Panc1 (cell line): ENCODE data around the gene FAF1.

Experiments used
- POLR2AphosphoS5 ChIP-seq: IDR thresholded peaks from 2 replicates; pipeline ENCODE4 v1.6.1; 2012; ENCODE audit warnings: mild to moderate bottlenecking, low read depth, low read length, moderate library complexity
- SIN3A ChIP-seq: IDR thresholded peaks from 2 replicates; pipeline ENCODE4 v1.6.1; 2012; ENCODE audit warnings: low read depth, mild to moderate bottlenecking, low read length, moderate library complexity, borderline replicate concordance; ENCODE audit not compliant: insufficient read depth
- TCF7L2 ChIP-seq: IDR thresholded peaks from 2 replicates; pipeline ENCODE4 v1.6.1; 2011; ENCODE audit warnings: mild to moderate bottlenecking, low read depth, low read length, inconsistent platforms
- TF ChIP-seq, protein P1 (sequence below): fragments of 450-650 bp; IDR thresholded peaks from 2 replicates; pipeline ENCODE4 v1.5.1; 2017; ENCODE audit warnings: mild to moderate bottlenecking
- TF ChIP-seq, protein P2 (sequence below), 2 experiments: IDR thresholded peaks; 2 replicates each; pipeline ENCODE4 v1.6.1; 2011 to 2012; ENCODE audit warnings: low read depth in 2 of 2, control low read depth in 1 of 2, low read length in 1 of 2, mild to moderate bottlenecking in 1 of 2, moderate library complexity in 1 of 2; ENCODE audit not compliant: insufficient read depth in 1 of 2

DNA sequence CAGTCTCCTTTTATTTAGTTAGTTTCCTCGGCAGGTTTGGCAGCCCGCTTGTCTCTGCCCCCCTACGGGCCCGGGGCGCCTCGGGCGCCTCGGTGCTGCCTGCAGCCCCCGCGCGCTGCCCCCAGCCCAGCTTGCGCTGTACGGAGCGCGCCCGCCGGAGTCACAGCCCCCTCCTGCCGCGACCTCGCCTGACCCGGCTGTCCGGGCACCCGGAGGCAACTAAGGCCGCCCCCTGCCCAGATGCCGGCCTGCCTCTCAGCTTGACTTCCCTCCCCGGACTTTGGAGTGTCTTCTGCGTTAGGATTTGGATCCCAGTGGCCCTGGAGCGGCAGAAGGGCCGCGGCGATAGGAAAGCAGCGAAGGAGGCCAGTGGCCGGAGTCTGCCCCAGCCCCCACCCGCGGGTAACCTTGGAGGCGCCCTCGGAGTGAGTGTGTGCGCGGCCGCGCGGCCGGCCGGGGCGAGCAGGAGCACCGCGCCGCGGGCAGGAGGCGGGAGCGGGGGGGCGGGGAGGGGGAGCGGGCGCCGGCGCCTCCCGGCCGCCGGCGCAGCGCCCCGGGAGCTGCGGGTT is 17.6 kb upstream of the FAF1 start:
- TF ChIP-seq, protein P1, sequence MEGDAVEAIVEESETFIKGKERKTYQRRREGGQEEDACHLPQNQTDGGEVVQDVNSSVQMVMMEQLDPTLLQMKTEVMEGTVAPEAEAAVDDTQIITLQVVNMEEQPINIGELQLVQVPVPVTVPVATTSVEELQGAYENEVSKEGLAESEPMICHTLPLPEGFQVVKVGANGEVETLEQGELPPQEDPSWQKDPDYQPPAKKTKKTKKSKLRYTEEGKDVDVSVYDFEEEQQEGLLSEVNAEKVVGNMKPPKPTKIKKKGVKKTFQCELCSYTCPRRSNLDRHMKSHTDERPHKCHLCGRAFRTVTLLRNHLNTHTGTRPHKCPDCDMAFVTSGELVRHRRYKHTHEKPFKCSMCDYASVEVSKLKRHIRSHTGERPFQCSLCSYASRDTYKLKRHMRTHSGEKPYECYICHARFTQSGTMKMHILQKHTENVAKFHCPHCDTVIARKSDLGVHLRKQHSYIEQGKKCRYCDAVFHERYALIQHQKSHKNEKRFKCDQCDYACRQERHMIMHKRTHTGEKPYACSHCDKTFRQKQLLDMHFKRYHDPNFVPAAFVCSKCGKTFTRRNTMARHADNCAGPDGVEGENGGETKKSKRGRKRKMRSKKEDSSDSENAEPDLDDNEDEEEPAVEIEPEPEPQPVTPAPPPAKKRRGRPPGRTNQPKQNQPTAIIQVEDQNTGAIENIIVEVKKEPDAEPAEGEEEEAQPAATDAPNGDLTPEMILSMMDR, result no peak
- TF ChIP-seq, protein P2, sequence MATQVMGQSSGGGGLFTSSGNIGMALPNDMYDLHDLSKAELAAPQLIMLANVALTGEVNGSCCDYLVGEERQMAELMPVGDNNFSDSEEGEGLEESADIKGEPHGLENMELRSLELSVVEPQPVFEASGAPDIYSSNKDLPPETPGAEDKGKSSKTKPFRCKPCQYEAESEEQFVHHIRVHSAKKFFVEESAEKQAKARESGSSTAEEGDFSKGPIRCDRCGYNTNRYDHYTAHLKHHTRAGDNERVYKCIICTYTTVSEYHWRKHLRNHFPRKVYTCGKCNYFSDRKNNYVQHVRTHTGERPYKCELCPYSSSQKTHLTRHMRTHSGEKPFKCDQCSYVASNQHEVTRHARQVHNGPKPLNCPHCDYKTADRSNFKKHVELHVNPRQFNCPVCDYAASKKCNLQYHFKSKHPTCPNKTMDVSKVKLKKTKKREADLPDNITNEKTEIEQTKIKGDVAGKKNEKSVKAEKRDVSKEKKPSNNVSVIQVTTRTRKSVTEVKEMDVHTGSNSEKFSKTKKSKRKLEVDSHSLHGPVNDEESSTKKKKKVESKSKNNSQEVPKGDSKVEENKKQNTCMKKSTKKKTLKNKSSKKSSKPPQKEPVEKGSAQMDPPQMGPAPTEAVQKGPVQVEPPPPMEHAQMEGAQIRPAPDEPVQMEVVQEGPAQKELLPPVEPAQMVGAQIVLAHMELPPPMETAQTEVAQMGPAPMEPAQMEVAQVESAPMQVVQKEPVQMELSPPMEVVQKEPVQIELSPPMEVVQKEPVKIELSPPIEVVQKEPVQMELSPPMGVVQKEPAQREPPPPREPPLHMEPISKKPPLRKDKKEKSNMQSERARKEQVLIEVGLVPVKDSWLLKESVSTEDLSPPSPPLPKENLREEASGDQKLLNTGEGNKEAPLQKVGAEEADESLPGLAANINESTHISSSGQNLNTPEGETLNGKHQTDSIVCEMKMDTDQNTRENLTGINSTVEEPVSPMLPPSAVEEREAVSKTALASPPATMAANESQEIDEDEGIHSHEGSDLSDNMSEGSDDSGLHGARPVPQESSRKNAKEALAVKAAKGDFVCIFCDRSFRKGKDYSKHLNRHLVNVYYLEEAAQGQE (IDR thresholded peaks at IDR 0.05; ENCODE audit: insufficient read depth in 1 of 2, low read depth in 2 of 2, low read length in 1 of 2), result no peak
- no peak for TF ChIP-seq POLR2AphosphoS5
- TF ChIP-seq SIN3A, result 0 out of 2 replicates have a peak, but pooled peaks have one; percentile 13
- TF ChIP-seq TCF7L2, result no peak
